HG03439 (cell line): ENCODE data around the gene TLR5.
A peak's percentile ranks its signal among the peaks of the same experiment; 100 is the strongest.
"Not testable (repeated sequence)": the region's sequence is repeated elsewhere in the genome, so short reads cannot be mapped to it uniquely, and the experiment has no call there.

Source experiments
- ATAC-seq: cut with Tn5 transposase; IDR thresholded peaks from one replicate; pipeline ENCODE4 v1.9.1; 2021; ENCODE audit warnings: mild to moderate bottlenecking, moderate library complexity; ENCODE audit not compliant: unreplicated experiment

TLR5 gene, protein sequence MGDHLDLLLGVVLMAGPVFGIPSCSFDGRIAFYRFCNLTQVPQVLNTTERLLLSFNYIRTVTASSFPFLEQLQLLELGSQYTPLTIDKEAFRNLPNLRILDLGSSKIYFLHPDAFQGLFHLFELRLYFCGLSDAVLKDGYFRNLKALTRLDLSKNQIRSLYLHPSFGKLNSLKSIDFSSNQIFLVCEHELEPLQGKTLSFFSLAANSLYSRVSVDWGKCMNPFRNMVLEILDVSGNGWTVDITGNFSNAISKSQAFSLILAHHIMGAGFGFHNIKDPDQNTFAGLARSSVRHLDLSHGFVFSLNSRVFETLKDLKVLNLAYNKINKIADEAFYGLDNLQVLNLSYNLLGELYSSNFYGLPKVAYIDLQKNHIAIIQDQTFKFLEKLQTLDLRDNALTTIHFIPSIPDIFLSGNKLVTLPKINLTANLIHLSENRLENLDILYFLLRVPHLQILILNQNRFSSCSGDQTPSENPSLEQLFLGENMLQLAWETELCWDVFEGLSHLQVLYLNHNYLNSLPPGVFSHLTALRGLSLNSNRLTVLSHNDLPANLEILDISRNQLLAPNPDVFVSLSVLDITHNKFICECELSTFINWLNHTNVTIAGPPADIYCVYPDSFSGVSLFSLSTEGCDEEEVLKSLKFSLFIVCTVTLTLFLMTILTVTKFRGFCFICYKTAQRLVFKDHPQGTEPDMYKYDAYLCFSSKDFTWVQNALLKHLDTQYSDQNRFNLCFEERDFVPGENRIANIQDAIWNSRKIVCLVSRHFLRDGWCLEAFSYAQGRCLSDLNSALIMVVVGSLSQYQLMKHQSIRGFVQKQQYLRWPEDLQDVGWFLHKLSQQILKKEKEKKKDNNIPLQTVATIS

DNA sequence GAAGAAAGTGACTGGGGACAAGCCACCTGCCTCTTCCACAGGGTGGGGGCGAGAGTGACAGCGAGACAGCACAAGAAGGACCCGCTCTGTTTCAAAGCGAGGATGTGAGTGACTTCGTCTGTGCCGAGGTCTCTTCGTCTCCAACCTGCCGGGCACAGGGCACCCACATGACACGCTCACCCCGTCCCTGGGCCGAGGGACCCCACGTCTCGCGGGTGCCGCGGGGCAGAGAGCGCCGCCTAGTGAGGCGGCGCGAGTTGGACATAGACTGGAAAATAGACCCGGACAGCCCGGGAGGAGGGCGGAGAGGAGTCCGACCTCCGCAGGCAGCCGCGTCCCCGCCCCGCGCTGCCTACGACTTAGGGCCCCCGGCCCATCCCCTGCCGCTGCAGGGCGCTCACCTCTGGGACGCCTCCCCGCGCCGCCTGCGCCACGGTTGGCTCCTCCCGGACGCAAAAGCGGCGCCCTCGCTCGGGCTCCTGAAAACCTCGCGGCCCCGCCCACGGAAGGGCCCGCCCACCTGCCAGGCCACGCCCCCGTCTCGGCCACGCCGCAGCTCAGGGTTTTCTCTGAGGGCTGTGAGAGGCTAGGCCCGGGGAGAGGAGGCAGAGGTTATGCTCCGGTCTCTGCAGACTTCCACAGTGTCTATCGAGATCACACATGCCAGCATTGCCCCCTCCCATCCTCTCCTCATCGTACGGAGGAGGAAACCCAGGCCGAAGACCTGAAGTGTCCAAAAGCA lies at the start of gene TLR5:
Gene TLR5 (minus strand): TSS at position 454 of the 742 bp plus-strand sequence. CDS start 30,217 bp downstream, outside the sequence.
- peak; percentile 79 for ATAC-seq

DNA sequence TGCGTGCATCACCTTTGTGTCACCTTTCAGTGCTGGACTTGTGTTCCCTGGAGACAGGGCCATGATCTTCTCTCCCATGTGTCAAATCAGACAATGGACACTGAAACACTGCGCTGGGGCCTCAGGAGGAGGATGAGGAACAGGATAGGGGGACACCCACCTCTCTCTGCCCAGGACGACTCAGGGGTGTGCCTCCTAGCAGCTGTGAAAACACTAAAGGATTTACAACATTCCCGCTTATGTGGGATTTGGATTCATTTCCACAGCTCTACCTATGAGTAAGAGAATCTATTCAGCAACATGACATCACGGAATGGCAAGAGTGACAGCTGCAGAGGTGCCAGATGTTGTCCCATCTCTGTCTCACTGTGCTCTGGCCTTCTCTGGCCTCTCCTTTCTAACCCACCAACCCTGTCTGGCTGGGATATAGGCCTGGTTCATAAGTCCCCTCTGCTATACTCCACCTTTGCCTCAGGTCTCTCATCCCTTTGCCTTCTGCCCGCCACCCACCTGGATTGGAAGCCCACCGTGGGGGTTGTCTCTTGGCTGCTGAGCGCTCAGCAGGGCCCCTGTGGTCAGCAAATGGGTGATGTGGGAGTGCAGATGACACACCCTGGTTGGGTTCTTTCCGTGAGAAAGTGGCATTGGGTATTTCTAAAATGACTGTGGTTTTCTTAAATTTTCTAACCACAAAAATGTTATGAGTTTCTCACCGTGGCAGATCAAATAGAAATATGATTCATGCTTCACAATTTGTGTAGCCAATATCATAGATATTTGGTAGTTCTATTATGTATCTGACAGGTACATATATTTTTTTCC lies 47.1 kb upstream of the TLR5 start:
- ATAC-seq: peak; percentile 75

DNA sequence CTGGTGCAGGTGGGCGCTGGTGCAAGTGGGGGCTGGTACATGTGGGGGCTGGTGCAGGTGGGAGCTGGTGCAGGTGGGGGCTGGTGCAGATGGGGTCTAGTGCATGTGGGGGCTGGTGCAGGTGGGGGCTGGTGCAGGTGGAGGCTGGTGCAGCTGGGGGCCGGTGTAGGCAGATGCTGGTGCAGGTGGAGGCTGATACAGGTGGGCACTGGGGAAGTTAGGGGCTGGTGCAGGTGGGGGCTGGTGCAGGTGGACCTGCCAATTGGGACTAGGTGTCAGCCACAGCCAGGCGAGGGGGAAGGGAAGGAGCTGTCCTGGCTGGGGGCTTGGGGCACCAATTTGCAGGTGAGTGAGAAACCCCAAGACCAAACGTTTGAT lies 46.5 kb upstream of the TLR5 start:
- ATAC-seq: no peak

DNA sequence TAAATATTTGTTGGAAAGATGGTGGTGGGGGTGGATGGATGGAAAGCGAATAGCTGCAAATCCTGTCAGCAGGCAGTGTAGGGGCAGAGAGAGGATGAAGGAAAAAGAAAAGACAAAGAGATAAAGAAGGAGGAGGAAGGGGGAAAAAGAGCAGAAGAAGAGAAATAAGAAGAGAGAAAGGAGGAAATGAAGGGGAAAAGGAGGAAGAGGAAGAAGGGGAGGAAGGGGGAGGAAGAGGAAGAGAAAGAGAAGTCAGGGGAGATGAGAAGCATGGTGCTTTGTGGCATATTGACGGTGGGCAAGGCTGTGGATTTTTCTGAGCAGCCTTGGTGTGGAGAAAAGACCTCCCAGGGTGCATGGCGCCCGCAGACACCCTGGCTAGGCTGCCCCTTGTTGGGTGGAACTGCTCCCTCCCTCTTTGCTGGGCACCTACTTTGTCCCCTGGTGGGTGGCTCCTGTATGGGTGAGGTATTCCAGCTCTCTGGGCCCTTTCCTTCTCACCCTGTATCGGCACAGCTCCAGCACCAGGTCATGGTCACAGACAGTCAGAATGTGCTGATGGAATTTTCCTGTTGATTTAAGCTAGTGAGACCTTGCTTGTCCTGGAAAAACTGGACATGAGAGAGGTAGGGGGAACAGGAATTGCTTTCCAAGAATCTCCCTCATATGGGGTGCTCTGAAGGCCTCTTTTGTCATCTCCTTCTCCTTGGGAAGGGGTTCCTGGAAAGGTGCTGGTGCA lies 45.7 kb upstream of the TLR5 start:
- ATAC-seq: no peak

DNA sequence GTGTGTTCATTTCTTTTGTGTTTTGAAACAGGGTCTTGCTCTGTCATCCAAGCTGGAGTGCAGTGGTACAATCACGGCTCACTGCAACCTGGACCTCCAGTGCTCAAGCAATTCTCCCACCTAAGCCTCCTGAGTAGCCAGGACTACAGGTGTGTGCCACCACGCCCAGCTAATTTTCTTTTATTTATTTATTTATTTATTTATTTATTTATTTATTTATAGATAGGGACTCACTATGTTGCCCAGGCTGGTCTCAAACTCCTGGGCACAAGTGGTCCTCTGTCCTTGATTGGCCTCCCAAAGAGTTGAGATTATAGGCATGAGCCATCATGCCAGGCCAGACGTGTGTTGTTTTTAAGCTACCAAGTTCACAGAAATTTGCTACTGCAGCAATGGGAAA lies 43.8 kb upstream of the TLR5 start:
- no peak for ATAC-seq

DNA sequence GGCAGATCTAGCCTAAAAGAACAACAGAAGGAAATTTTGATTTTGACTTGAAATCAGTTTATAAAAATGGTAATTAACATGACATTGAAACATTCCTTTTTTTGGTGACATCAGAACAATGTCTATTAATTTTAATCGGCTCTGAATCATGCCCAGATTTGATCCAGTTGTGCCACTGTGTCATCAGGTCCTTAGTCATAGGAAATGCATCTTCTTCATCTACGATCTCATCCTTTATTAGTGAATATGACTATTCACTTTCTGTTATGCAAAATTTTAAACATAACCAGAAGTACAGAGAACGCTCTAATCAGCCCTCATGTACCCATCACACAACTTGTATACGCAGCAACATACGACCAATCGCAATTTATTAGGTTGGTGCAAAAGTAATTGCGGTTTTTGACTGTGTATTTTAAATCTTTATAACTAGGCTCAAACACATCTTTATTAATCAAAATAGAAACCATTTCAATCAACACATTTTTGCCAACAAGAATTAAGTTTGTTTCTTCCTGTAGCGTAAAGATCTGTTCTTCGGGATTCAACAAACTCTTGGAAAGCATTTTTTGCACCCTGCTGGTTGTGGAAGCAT lies 40.3 kb upstream of the TLR5 start:
- no peak for ATAC-seq

DNA sequence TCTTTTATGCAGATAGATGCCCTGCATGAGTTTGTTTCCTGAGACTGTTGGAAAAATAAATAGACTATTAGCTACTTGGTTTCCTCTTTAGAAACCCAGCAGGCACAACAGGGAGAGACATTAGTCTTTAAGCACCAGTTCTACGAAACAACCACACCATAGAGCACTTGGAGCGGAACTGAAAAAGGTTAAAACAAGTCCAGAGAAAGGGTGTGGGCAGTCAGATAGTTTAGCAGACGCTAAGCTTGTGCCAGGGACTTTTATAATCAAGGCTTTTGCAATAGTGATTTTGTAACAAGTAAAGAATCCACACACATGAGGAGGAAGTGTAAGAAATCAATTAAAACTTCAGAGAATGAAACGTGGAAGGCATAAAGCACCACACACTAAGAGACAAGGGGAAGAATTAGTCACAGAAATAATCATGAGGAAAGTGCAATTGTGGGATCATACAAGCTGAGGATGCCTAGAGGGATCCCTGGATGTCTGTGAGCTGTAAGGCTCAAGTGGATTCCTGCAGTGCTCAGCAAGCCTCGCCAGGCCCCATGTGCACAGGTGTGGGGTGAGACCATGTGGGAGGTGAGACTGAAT lies 37.8 kb upstream of the TLR5 start:
- ATAC-seq: no peak

DNA sequence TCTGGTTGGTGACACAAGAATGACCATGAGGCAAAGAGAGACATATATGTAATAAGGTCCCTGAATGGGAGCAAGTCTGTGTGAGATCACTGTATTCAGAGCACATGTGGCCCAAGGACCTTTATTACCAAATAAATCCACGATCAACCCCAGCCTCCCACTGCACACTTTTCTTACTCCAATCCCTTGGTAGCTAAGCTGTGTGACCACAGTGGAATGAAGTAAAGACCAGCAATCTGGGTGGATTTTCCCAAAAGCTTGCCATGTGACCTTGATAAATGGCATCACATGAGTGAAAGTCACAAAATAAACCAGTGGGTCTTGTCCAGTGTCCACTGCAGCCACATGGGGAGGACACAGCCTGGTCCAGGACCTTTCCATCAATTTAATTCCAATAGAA lies 36.7 kb upstream of the TLR5 start:
- ATAC-seq: no peak

DNA sequence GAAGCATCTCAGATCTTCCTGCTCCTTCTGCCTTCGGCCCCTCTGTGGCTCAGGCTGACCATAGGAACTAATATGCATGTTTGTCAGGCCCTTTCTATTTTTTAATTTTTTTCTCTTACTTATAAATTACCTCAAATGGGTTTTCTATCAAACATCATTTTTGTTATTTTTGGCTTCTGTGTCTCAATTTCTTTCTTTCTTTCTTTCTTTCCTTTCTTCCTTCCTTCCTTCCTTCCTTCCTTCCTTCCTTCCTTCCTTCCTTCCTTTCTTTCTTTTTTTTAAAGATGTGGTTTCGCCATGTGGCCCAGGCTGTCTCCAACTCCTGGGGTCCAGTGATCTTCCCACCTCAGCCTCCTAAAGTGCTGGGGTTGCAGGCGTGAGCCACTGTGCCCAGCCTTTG lies 36.2 kb upstream of the TLR5 start:
- no peak for ATAC-seq

DNA sequence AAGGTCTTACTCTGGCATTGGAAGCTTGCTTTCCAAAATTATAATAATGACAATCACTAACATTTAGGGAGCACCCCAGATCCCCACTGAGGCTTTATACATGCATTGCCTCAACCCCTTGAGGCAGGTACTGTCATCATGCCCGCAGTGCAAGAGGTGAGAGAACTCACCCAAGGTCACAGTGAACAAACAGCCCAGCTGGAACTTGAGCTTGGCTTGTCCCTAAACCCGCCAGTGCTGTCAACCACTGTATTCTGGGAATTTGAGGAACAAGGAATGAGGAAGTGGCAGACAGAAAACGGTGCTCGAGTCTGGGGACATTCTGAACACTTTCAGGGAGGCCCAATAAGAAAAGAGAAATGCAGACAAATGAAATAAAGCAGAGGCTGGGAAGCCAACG lies 34.6 kb upstream of the TLR5 start:
- ATAC-seq: no peak

DNA sequence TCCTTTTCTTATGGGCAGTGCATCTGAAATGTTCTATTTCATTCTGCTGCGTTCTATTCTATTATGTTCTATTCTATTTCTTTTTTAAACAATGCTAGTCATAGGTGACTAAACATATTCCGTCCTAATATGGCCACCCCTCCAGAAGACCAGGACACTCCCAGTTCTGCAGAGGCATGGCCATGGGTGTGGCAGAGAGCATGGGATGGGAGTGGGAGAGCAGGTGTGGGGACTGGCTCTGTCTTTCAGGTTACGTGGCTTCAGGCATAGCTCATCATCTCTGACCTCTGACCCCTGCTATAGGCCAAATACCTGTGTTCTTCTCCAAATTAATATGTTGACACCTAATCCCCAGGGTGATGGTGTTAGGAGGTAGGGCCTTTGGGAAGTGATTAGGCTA lies 33.4 kb upstream of the TLR5 start:
- ATAC-seq: no peak

DNA sequence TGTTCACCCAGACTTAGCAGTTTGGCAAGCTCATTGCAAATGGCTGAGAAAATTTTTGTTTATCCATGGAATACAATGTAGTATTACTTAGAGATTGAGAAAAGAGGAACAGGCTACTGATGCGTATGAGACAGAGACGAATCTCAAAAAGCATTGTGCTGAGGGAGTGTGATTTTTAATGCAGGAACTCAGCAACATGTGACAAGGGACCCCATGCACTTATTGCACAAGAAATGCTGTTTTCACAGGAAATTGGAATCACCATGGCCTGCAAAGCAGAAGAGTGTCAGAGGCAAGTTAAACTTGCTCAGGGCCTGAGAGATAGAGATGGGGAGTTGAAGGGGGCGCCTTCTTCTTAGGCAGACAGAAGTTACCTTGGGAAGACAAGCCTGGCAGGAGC lies 32.6 kb upstream of the TLR5 start:
- no peak for ATAC-seq

DNA sequence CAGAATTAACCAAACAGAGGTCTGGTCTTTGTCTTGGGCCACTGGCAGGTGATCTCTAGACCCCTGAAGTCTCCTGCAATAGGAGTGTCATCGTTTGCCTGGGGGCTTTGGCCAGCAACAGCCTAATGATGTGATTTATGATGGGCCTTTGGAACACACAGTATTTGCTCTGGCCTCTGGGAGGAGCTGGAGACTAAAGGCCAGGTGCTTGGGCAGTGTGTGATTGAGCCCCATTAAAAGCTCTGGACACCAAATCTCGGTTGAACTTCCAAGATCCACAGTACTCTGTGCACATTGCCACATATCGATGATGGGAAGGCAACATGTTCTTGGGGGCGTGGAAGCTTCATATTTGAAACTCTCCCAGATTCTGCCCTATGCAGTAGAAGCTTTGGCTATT lies 32.0 kb upstream of the TLR5 start:
- no peak for ATAC-seq

DNA sequence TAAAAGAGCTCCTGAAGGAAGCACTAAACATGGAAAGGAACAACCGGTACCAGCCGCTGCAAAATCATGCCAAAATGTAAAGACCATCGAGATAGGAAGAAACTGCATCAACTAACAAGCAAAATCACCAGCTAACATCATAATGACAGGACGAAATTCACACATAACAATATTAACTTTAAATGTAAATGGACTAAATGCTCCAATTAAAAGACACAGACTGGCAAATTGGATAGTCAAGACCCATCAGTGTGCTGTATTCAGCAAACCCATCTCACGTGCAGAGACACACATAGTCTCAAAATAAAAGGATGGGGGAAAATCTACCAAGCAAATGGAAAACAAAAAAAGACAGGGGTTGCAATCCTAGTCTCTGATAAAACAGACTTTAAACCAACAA lies 26.4 kb upstream of the TLR5 start:
- ATAC-seq: not testable (repeated sequence)

DNA sequence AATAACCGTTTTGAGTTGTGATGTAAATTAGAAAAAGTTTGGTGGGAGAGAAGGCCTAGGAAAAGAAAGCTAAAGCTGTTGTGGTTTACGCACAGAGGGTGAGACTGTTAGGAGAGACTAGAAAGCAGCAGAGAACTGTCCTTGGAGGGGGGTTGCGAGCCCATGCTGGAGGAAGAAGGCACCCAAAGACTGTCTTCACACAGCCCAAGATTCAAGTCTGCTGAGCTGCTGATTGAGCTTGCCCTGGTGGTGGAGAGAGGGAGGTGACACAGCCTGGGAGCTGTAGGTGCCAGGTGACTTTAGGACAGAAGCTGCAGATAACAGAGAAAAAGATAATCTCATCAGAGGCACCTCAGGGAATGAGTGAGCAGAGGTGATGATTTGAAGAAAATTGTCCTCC lies 18.3 kb upstream of the TLR5 start:
- ATAC-seq: no peak

DNA sequence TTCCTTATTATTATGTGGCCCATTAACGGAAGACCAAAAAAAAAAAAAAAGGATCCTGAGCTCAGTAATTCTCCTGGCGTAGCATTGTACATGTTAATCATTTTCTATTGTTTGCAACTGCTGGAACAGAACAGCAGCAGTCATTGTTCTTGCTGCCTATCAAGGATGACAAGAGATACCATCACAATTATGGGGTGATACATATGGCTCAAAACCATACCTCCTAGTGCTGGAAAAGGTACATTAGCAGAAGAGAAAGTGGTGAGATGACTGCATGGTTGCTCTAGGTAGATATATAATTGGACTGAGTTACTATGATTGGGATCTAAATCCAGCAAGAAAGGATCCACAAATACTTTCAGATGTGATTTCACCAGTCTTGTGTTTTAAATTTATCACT lies 13.3 kb upstream of the TLR5 start:
- no peak for ATAC-seq

DNA sequence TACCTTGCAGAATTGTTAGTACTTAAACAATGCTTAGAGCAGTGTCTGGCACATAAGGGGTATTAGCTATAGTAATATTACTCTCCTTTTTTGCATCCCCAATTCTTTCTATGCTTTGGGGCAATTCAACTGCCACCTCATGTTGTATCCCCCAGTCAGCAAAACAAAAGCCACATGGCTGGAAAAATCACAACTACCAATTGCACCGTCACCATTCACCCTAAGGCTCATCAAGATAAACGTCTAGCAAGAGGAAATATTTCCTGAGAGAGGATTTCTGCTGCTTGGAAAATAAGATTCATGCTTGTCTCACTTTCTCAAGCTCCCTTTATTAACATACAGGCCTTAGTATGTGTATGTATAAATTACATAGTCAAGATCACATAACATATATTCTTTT lies 12.1 kb upstream of the TLR5 start:
- no peak for ATAC-seq

DNA sequence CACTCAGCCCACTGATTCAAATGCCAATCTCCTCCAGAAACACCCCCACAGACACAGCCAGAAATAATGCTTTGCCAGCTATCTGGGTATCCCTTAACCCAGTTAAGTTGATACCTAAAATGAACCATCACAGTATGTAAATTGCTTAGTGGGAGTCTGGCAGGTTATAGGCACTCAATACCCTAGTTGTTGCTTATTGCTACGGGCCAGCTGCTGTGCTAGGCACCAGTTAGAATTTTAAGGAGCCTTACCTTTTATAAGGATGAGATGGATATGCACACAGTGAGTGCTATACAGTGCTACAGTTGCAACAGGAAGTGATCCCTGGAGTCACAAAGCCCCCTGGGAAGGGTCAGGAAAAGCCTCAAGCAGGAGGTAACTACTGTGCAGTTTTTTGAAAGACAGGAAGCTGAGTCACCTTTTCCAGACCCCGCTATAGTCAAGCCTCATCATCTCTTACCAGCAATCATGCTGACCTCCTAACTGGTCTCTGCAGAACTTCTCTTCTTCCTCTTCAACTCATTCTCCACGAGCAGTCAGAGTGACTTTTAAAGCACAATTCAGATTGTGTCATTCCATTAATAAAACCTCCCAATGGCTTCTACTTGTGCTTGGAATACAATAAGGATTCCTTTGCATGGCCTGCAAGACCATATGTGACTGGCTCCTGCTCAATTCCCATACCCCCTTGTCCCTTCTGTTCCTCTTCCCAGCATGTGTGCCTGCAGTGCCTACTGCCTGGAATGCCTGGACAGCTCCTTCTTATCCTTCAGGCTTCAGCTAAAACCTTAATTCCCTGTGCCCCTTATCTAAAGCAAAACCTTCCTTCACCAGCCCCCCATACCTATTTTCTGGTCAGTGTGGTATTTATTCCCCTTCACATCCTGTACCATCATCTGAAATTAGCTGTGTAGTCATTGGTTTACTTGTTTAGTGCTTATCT lies 10.4 kb upstream of the TLR5 start:
- ATAC-seq: no peak
